Loucy (cell line): ENCODE measurements around the gene C1QTNF4.

Experiments used
- H2AFZ ChIP-seq: fragments of 200-600 bp; sonication (generic); 2 replicates; pipeline ENCODE4 v1.6.0; 2016; ENCODE audit warnings: antibody characterized with exemption, mild to moderate bottlenecking, low read length, moderate library complexity
- H3F3A ChIP-seq: fragments of 200-600 bp; 2 replicates; pipeline ENCODE4 v1.6.0; 2016; ENCODE audit warnings: antibody characterized with exemption, low read depth, mild to moderate bottlenecking
- H3K27me3 ChIP-seq: fragments of 200-600 bp; sonication (generic); 2 replicates; pipeline ENCODE4 v1.6.1; 2014; ENCODE audit warnings: low read length, mild to moderate bottlenecking; ENCODE audit not compliant: insufficient read depth, poor library complexity, severe bottlenecking
- H3K36me3 ChIP-seq: fragments of 200-600 bp; sonication (generic); 2 replicates; pipeline ENCODE4 v1.6.1; 2016; ENCODE audit warnings: low read length; ENCODE audit not compliant: insufficient read depth
- H3K4me1 ChIP-seq: fragments of 200-600 bp; sonication (generic); 2 replicates; pipeline ENCODE4 v1.5.1; 2014; ENCODE audit warnings: low read length, mild to moderate bottlenecking; ENCODE audit not compliant: insufficient read depth, poor library complexity, severe bottlenecking
- H3K4me2 ChIP-seq: fragments of 200-600 bp; sonication (generic); 2 replicates; pipeline ENCODE4 v1.6.0; 2014; ENCODE audit warnings: antibody characterized with exemption, low read length, low read depth, mild to moderate bottlenecking; ENCODE audit not compliant: poor library complexity, severe bottlenecking
- H3K4me3 ChIP-seq: fragments of 200-600 bp; sonication (generic); 2 replicates; pipeline ENCODE4 v1.5.1; 2014; ENCODE audit warnings: low read length, mild to moderate bottlenecking, mixed read lengths; ENCODE audit not compliant: poor library complexity, severe bottlenecking
- H3K79me2 ChIP-seq: fragments of 200-600 bp; sonication (generic); 2 replicates; pipeline ENCODE4 v1.6.1; 2014; ENCODE audit warnings: low read length; ENCODE audit not compliant: insufficient read depth
- H3K9ac ChIP-seq: fragments of 200-600 bp; sonication (generic); 2 replicates; pipeline ENCODE4 v1.6.0; 2014; ENCODE audit warnings: mild to moderate bottlenecking, low read depth, low read length, moderate library complexity; ENCODE audit not compliant: poor library complexity, severe bottlenecking
- H3K9me2 ChIP-seq: fragments of 200-600 bp; sonication (generic); replicated peaks from 2 replicates; pipeline ENCODE4 v1.6.1; 2016; ENCODE audit warnings: low read depth, low read length, mixed read lengths
- H3K9me3 ChIP-seq: fragments of 200-600 bp; sonication (generic); 2 replicates; pipeline ENCODE4 v1.6.1; 2014; ENCODE audit warnings: mild to moderate bottlenecking, antibody characterized with exemption, low read length, low read depth; ENCODE audit not compliant: insufficient read depth
- H4K20me1 ChIP-seq: fragments of 200-600 bp; sonication (generic); 2 replicates; pipeline ENCODE4 v1.6.0; 2014; ENCODE audit warnings: antibody characterized with exemption, low read length, mild to moderate bottlenecking; ENCODE audit not compliant: insufficient read depth, poor library complexity, severe bottlenecking
- EZH2phosphoT487 ChIP-seq: fragments of 200-600 bp; IDR thresholded peaks from 2 replicates; pipeline ENCODE4 v1.6.1; 2018; ENCODE audit warnings: antibody characterized with exemption, mild to moderate bottlenecking, moderate library complexity, borderline replicate concordance
- TF ChIP-seq, protein P1 (sequence below): fragments of 200-600 bp; sonication (generic); conservative IDR thresholded peaks from 2 replicates; pipeline ENCODE4 v1.5.1; 2014; ENCODE audit warnings: mild to moderate bottlenecking, antibody characterized with exemption, low read length

C1QTNF4 gene

GRCh38 chr11:47572715-47573255 is 21.4 kb downstream of the C1QTNF4 start:
- H3K36me3 ChIP-seq: peaks cover 34% of the 10 kb centered on the region; the same call in 1 of the 2 replicates
- H3K79me2 ChIP-seq: peaks cover 79% of the 10 kb centered on the region
- H3F3A ChIP-seq: no peaks in the 10 kb centered on the region
- no peaks in the 10 kb centered on the region for H3K9me3 ChIP-seq
- H3K4me2 ChIP-seq: peak overlapping the region; percentile 1
- H3K9ac ChIP-seq: no peak overlapping the region
- no peak overlapping the region for H2AFZ ChIP-seq
- H3K4me3 ChIP-seq: no peak overlapping the region
- TF ChIP-seq EZH2phosphoT487: no peak
- TF ChIP-seq, protein P1, sequence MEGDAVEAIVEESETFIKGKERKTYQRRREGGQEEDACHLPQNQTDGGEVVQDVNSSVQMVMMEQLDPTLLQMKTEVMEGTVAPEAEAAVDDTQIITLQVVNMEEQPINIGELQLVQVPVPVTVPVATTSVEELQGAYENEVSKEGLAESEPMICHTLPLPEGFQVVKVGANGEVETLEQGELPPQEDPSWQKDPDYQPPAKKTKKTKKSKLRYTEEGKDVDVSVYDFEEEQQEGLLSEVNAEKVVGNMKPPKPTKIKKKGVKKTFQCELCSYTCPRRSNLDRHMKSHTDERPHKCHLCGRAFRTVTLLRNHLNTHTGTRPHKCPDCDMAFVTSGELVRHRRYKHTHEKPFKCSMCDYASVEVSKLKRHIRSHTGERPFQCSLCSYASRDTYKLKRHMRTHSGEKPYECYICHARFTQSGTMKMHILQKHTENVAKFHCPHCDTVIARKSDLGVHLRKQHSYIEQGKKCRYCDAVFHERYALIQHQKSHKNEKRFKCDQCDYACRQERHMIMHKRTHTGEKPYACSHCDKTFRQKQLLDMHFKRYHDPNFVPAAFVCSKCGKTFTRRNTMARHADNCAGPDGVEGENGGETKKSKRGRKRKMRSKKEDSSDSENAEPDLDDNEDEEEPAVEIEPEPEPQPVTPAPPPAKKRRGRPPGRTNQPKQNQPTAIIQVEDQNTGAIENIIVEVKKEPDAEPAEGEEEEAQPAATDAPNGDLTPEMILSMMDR: no peak
- H3K9me2 ChIP-seq: no peaks in the 10 kb centered on the region
- H3K4me1 ChIP-seq: peaks cover 24% of the 10 kb centered on the region
- H3K27me3 ChIP-seq: no peaks in the 10 kb centered on the region
- H4K20me1 ChIP-seq: peaks cover 18% of the 10 kb centered on the region

DNA sequence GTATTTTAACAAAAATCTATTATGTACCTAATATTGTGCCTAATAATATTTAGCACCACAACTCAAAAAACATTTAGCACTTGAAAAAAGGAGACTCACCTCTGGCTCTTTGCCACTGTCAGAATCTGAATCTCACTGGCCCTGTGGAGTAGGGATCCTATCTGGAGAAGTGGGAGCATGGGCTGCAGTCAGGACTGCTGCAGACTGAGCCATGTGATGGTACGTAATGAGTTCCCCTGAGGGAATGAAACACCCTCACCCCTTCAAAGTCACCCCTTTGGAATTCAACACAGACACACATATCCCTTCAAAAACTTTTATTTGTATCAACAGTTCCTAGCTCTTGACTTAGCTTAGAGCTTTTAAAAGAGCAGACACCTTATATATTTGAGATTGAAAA is 22.3 kb downstream of the C1QTNF4 start:
- peaks cover 17% of the 10 kb centered on the region for H3K4me1 ChIP-seq
- no peak overlapping the region for H2AFZ ChIP-seq
- H4K20me1 ChIP-seq: peaks cover 11% of the 10 kb centered on the region
- H3K79me2 ChIP-seq: peaks cover 78% of the 10 kb centered on the region
- H3K9me3 ChIP-seq: no peaks in the 10 kb centered on the region
- no peak for TF ChIP-seq EZH2phosphoT487
- TF ChIP-seq, protein P1: no peak
- H3K36me3 ChIP-seq: peaks cover 34% of the 10 kb centered on the region; the same call in 1 of the 2 replicates
- H3K4me3 ChIP-seq: no peak overlapping the region
- no peak overlapping the region for H3K9ac ChIP-seq
- peak overlapping the region; percentile 1 for H3K4me2 ChIP-seq
- H3K9me2 ChIP-seq: no peaks in the 10 kb centered on the region
- H3K27me3 ChIP-seq: no peaks in the 10 kb centered on the region
- H3F3A ChIP-seq: no peaks in the 10 kb centered on the region

GRCh38 chr11:47571357-47571729 is 22.9 kb downstream of the C1QTNF4 start:
- TF ChIP-seq, protein P1: no peak
- no peak for TF ChIP-seq EZH2phosphoT487
- no peak overlapping the region for H3K4me3 ChIP-seq
- H3K79me2 ChIP-seq: peaks cover 78% of the 10 kb centered on the region
- peaks cover 34% of the 10 kb centered on the region; the same call in 1 of the 2 replicates for H3K36me3 ChIP-seq
- peak overlapping the region; percentile 47 for H3K4me2 ChIP-seq
- peaks cover 11% of the 10 kb centered on the region for H4K20me1 ChIP-seq
- H3K9me3 ChIP-seq: no peaks in the 10 kb centered on the region
- H2AFZ ChIP-seq: no peak overlapping the region
- H3K4me1 ChIP-seq: peaks cover 22% of the 10 kb centered on the region
- H3K9me2 ChIP-seq: no peaks in the 10 kb centered on the region
- H3K9ac ChIP-seq: no peak overlapping the region
- H3F3A ChIP-seq: no peaks in the 10 kb centered on the region
- H3K27me3 ChIP-seq: no peaks in the 10 kb centered on the region
